Measurements from ENCODE around the gene ABCB8. TPM values are rescaled to one million over a fixed set of nuclear protein-coding genes. Genes with fewer than 3 reads are reported as not detected.

ABCB8 gene
- total RNA-seq, 1 donor: 35.4 TPM

- H3K4me3 ChIP-seq (ENCODE audit: low read depth, low read length): peak overlapping the region; percentile 83
- no peak for TF ChIP-seq CTCF (IDR thresholded peaks at IDR 0.05; ENCODE audit: insufficient read depth, low read depth, low read length)
- DNase-seq (ENCODE audit: low read depth): peak; percentile 31
These were observed 61.9 kb downstream of the ABCB8 start for GRCh38 chr7:151089893-151090730.

- H3K4me3 ChIP-seq (ENCODE audit: low read depth, low read length): no peak overlapping the region
- no peak for DNase-seq (ENCODE audit: low read depth)
- TF ChIP-seq CTCF (IDR thresholded peaks at IDR 0.05; ENCODE audit: insufficient read depth, low read depth, low read length): no peak
These were observed 62.8 kb downstream of the ABCB8 start for GRCh38 chr7:151091003-151091402.

- peak; percentile 68 for TF ChIP-seq CTCF (IDR thresholded peaks at IDR 0.05; ENCODE audit: insufficient read depth, low read depth, low read length)
These were observed 63.2 kb downstream of the ABCB8 start for GRCh38 chr7:151091431-151091830.

GRCh38 chr7:151091988-151092387 lies 63.7 kb downstream of the ABCB8 start:
- no peak overlapping the region for H3K4me3 ChIP-seq (ENCODE audit: low read depth, low read length)
- no peak for DNase-seq (ENCODE audit: low read depth)
- no peak for TF ChIP-seq CTCF (IDR thresholded peaks at IDR 0.05; ENCODE audit: insufficient read depth, low read depth, low read length)

More at GRCh38 chr7:151091431-151091830, 63.2 kb downstream of the ABCB8 start:
- no peak overlapping the region for H3K4me3 ChIP-seq (ENCODE audit: low read depth, low read length)
- DNase-seq (ENCODE audit: low read depth): peak; percentile 34

GRCh38 chr7:151093748-151094147 lies 65.5 kb downstream of the ABCB8 start:
- no peak for TF ChIP-seq CTCF (IDR thresholded peaks at IDR 0.05; ENCODE audit: insufficient read depth, low read depth, low read length)
- no peak overlapping the region for H3K4me3 ChIP-seq (ENCODE audit: low read depth, low read length)

GRCh38 chr7:151094675-151095074 lies 66.4 kb downstream of the ABCB8 start:
- peak; percentile 44 for DNase-seq (ENCODE audit: low read depth)
- no peak overlapping the region for H3K4me3 ChIP-seq (ENCODE audit: low read depth, low read length)
- TF ChIP-seq CTCF (IDR thresholded peaks at IDR 0.05; ENCODE audit: insufficient read depth, low read depth, low read length): no peak

More at GRCh38 chr7:151093748-151094147, 65.5 kb downstream of the ABCB8 start:
- DNase-seq (ENCODE audit: low read depth): no peak

Measured in fibroblast of villous mesenchyme (primary cell).